ENCODE measurements around the gene NKD2. TPM values are rescaled to one million over a fixed set of nuclear protein-coding genes. Genes with fewer than 3 reads are reported as not detected.

Gene NKD2
- total and polyA plus RNA-seq, 2 experiments from 2014 or later = 1.4 to 9.1 TPM

DNA sequence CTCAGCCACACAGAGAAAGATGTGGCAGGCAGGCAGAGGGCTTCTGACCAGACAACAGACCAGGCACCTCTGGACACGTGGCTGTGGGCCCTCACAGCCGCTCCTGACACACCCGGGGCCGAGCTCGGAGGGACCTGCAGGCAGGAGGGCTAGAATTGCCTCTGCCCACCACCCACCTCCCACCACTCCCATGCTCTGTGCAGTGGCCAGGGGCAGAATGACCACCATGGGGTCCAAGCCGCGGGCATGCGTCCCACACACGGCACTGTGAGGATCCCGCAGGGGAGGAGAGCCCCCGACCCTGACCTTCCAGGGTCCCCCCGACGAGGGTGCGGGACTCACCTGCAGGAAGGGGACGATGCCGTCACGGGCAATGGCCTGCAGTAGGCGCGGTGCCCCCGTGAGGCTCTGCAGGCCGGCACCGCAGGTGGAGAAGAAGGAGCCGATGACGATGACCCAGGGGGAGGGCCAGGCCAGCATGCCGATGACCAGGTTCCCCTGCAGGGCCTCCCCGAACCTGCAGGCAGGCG is 69.0 kb downstream of the NKD2 start:
- Histone ChIP-seq H3K4me1 (ENCODE audit: insufficient read depth) (no peaks in the 10 kb centered on the region), H3K9me3 (ENCODE audit: low read depth) (no peaks in the 10 kb centered on the region), H3K4me2 (no peak overlapping the region), H3K79me2 (no peaks in the 10 kb centered on the region), H3K4me3 (no peak overlapping the region), H2AFZ (no peak overlapping the region), H3K27ac (no peak overlapping the region), H3K36me3 (replicated peaks; ENCODE audit: insufficient read depth, low read depth) (no peaks in the 10 kb centered on the region), H4K20me1 (ENCODE audit: insufficient read depth, poor library complexity, severe bottlenecking) (no peaks in the 10 kb centered on the region), H3K9me2 (replicated peaks; ENCODE audit: insufficient read depth) (no peaks in the 10 kb centered on the region), H3K27me3 (no peaks in the 10 kb centered on the region)
- TF ChIP-seq EZH2 (IDR thresholded peaks at IDR 0.05; ENCODE audit: borderline replicate concordance) = no peak
- TF ChIP-seq, protein P1, sequence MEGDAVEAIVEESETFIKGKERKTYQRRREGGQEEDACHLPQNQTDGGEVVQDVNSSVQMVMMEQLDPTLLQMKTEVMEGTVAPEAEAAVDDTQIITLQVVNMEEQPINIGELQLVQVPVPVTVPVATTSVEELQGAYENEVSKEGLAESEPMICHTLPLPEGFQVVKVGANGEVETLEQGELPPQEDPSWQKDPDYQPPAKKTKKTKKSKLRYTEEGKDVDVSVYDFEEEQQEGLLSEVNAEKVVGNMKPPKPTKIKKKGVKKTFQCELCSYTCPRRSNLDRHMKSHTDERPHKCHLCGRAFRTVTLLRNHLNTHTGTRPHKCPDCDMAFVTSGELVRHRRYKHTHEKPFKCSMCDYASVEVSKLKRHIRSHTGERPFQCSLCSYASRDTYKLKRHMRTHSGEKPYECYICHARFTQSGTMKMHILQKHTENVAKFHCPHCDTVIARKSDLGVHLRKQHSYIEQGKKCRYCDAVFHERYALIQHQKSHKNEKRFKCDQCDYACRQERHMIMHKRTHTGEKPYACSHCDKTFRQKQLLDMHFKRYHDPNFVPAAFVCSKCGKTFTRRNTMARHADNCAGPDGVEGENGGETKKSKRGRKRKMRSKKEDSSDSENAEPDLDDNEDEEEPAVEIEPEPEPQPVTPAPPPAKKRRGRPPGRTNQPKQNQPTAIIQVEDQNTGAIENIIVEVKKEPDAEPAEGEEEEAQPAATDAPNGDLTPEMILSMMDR (IDR thresholded peaks at IDR 0.05; ENCODE audit: poor library complexity) = no peak
- no peak for TF ChIP-seq EZH2phosphoT487 (IDR thresholded peaks at IDR 0.05; ENCODE audit: low read depth, severe bottlenecking, unreplicated experiment)
- 96% methylated on average over 27 of the region's 27 CpGs for WGBS (ENCODE audit: low lambda C conversion rate, missing lambda C conversion rate)
- DNase-seq (ENCODE audit: low spot score) = no peak

DNA sequence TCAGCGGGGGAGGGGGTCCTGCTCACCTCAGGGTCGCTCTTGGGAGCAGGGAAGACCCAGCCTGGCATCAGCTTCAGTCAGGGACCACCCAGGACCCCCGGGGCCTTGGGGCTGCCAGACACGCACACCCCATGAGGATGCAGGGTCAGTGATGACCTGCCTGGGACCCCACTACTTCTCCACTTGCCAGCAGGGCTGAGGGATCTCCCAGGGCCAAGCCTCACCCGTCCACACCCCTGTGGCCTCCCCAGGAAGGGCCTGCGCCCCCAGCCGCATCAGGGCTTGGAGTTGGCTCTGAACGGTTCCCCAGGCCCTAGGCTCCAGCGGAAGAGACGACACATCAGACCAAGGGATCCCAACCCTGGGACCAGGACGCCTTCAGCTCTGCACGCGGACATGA is 69.6 kb downstream of the NKD2 start:
- no peaks in the 10 kb centered on the region for H3K27me3 ChIP-seq
- no peaks in the 10 kb centered on the region for H3K36me3 ChIP-seq (replicated peaks; ENCODE audit: insufficient read depth, low read depth)
- TF ChIP-seq EZH2phosphoT487 (IDR thresholded peaks at IDR 0.05; ENCODE audit: low read depth, severe bottlenecking, unreplicated experiment) (no peak), EZH2 (IDR thresholded peaks at IDR 0.05; ENCODE audit: borderline replicate concordance) (no peak)
- TF ChIP-seq, protein P1 (IDR thresholded peaks at IDR 0.05; ENCODE audit: poor library complexity) = no peak
- H3K4me1 ChIP-seq (ENCODE audit: insufficient read depth) = no peaks in the 10 kb centered on the region
- no peaks in the 10 kb centered on the region for H3K9me2 ChIP-seq (replicated peaks; ENCODE audit: insufficient read depth)
- no peak overlapping the region for H2AFZ ChIP-seq
- H4K20me1 ChIP-seq (ENCODE audit: insufficient read depth, poor library complexity, severe bottlenecking) = no peaks in the 10 kb centered on the region
- no peak overlapping the region for H3K4me3 ChIP-seq
- no peak overlapping the region for H3K27ac ChIP-seq
- no peaks in the 10 kb centered on the region for H3K9me3 ChIP-seq (ENCODE audit: low read depth)
- no peak for DNase-seq (ENCODE audit: low spot score)
- WGBS (ENCODE audit: low lambda C conversion rate, missing lambda C conversion rate) = 99% methylated on average over 13 of the region's 13 CpGs
- no peaks in the 10 kb centered on the region for H3K79me2 ChIP-seq
- no peak overlapping the region for H3K4me2 ChIP-seq

DNA sequence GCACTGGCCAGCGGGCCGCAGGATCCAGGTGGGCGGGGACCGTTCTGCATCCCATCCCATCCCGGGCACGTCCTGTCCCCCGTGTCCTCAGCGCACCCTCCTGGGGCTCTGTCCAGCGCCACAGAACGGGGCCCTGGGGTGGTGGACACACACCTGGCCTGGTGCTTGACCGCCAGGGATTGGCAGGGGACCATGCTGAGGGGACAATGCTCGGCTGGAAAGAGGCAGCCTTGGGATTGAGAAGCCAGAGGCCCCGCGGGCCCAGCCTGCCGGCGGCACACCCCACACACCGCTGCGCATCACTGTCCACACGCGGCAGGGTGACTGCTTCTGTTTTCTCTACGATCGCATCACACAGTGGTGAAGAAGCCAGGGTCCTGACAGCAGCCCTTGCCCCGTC is 70.2 kb downstream of the NKD2 start:
- Histone ChIP-seq H3K36me3 (replicated peaks; ENCODE audit: insufficient read depth, low read depth) (no peaks in the 10 kb centered on the region), H3K4me2 (no peak overlapping the region)

More for the DNA sequence above, 70.2 kb downstream of the NKD2 start:
- Histone ChIP-seq H3K4me1 (ENCODE audit: insufficient read depth) (no peaks in the 10 kb centered on the region), H3K9me3 (ENCODE audit: low read depth) (no peaks in the 10 kb centered on the region), H3K4me3 (no peak overlapping the region), H3K9me2 (replicated peaks; ENCODE audit: insufficient read depth) (no peaks in the 10 kb centered on the region), H3K27me3 (no peaks in the 10 kb centered on the region), H2AFZ (no peak overlapping the region), H3K27ac (no peak overlapping the region), H3K79me2 (no peaks in the 10 kb centered on the region), H4K20me1 (ENCODE audit: insufficient read depth, poor library complexity, severe bottlenecking) (no peaks in the 10 kb centered on the region)
- WGBS (ENCODE audit: low lambda C conversion rate, missing lambda C conversion rate) = 96% methylated on average over 21 of the region's 23 CpGs
- TF ChIP-seq EZH2phosphoT487 (IDR thresholded peaks at IDR 0.05; ENCODE audit: low read depth, severe bottlenecking, unreplicated experiment) (no peak), EZH2 (IDR thresholded peaks at IDR 0.05; ENCODE audit: borderline replicate concordance) (no peak)
- TF ChIP-seq, protein P1 (IDR thresholded peaks at IDR 0.05; ENCODE audit: poor library complexity) = no peak
- DNase-seq (ENCODE audit: low spot score) = no peak
